GM18511 (cell line): ENCODE results near the gene ZDHHC16.
"Not testable (repeated sequence)": the region's sequence is repeated elsewhere in the genome, so short reads cannot be mapped to it uniquely, and the experiment has no call there.

Source experiments
- ATAC-seq: cut with Tn5 transposase; IDR thresholded peaks from one replicate; pipeline ENCODE4 v1.9.1; 2021; ENCODE audit warnings: mild to moderate bottlenecking, moderate library complexity; ENCODE audit not compliant: unreplicated experiment

Gene ZDHHC16

GRCh38 chr10:97475936-97476594 is 30.1 kb downstream of the ZDHHC16 start:
- no peak for ATAC-seq

GRCh38 chr10:97479410-97479809 is 33.4 kb downstream of the ZDHHC16 start:
- not testable (repeated sequence) for ATAC-seq

- ATAC-seq, result no peak
These were observed 34.0 kb downstream of the ZDHHC16 start for GRCh38 chr10:97479939-97480338.

GRCh38 chr10:97481071-97481470 is 35.1 kb downstream of the ZDHHC16 start:
- ATAC-seq, result no peak

GRCh38 chr10:97482381-97482780 is 36.4 kb downstream of the ZDHHC16 start:
- ATAC-seq, result no peak

GRCh38 chr10:97483506-97483905 is 37.5 kb downstream of the ZDHHC16 start:
- no peak for ATAC-seq

GRCh38 chr10:97483921-97484320 is 37.9 kb downstream of the ZDHHC16 start:
- no peak for ATAC-seq

GRCh38 chr10:97485647-97486281 is 39.8 kb downstream of the ZDHHC16 start:
- no peak for ATAC-seq

GRCh38 chr10:97490592-97490991 is 44.6 kb downstream of the ZDHHC16 start:
- no peak for ATAC-seq

- ATAC-seq, result no peak
These were observed 48.2 kb downstream of the ZDHHC16 start for GRCh38 chr10:97494151-97494550.

- no peak for ATAC-seq
These were observed 49.0 kb downstream of the ZDHHC16 start for GRCh38 chr10:97494863-97495506.

GRCh38 chr10:97497572-97498075 is 51.6 kb downstream of the ZDHHC16 start:
- peak; percentile 43 for ATAC-seq

GRCh38 chr10:97498076-97498840 is 52.3 kb downstream of the ZDHHC16 start, which contains the start of gene MMS19:
Gene MMS19 (minus strand): TSS chr10:97498422. CDS start chr10:97498384, 38 bp downstream.
- peak; percentile 92 for ATAC-seq

GRCh38 chr10:97498841-97499560 is 53.0 kb downstream of the ZDHHC16 start, which contains the start of gene UBTD1:
Gene UBTD1 (plus strand): TSS chr10:97498924. CDS start chr10:97499204, 280 bp downstream.
- peak; percentile 13 for ATAC-seq

GRCh38 chr10:97499561-97500296 is 53.8 kb downstream of the ZDHHC16 start:
- ATAC-seq, result no peak

GRCh38 chr10:97500297-97500575 is 54.3 kb downstream of the ZDHHC16 start:
- ATAC-seq, result no peak

- no peak for ATAC-seq
These were observed 56.9 kb downstream of the ZDHHC16 start for GRCh38 chr10:97502916-97503315.

- no peak for ATAC-seq
These were observed 57.4 kb downstream of the ZDHHC16 start for GRCh38 chr10:97503406-97503805.

- ATAC-seq, result no peak
These were observed 59.2 kb downstream of the ZDHHC16 start for GRCh38 chr10:97505152-97505551.
